IMR-90 (cell line): ENCODE measurements around the gene CEP170. TPM values are rescaled to one million over a fixed set of nuclear protein-coding genes. Genes with fewer than 3 reads are reported as not detected.

Source experiments
- ATAC-seq: fragments of 200-7000 bp; cut with Tn5 transposase; 2 replicates; pipeline ENCODE4 v1.9.1; 2020; ENCODE audit warnings: low read depth, mild to moderate bottlenecking, moderate library complexity
- BruUV-seq: library from RNA; stranded (reverse); fragments of 400-500 nt; replicated peaks from 2 replicates; lab custom pipeline; 2021; lab: Mats Ljungman, UMichigan
- CTCF ChIA-PET: fragments of 300-600 bp; formaldehyde crosslinking; extraction: SDS; loops from one replicate; lab custom pipeline; 2021; ENCODE audit warnings: antibody characterized with exemption; lab: Yijun Ruan, JAX
- POLR2A ChIA-PET: fragments of 300-600 bp; sonication (Branson Sonifier 250); formaldehyde crosslinking; loops from one replicate; lab custom pipeline; 2022; ENCODE audit warnings: antibody characterized with exemption; ENCODE audit not compliant: unreplicated experiment; lab: Charles Lee
- DNase-seq: peaks from one replicate; pipeline ENCODE4 v3.0.0; 2013
- H2AFZ ChIP-seq: replicated peaks from 2 replicates; pipeline ENCODE3; 2013; ENCODE audit warnings: low read length, mild to moderate bottlenecking; ENCODE audit not compliant: poor library complexity
- H2AK5ac ChIP-seq: 2 replicates; pipeline ENCODE4 v1.6.1; 2013; ENCODE audit warnings: low read depth, low read length, inconsistent platforms
- H2AK9ac ChIP-seq: replicated peaks from 2 replicates; pipeline ENCODE3; 2013; ENCODE audit warnings: mild to moderate bottlenecking, low read depth, low read length, moderate library complexity; ENCODE audit not compliant: poor library complexity
- H2BK120ac ChIP-seq: 2 replicates; pipeline ENCODE4 v1.6.1; 2013; ENCODE audit warnings: low read depth, low read length, inconsistent platforms
- H2BK15ac ChIP-seq: 3 replicates; pipeline ENCODE4 v1.6.1; 2013; ENCODE audit warnings: low read depth, low read length, inconsistent platforms
- H2BK20ac ChIP-seq: 2 replicates; pipeline ENCODE4 v1.6.1; 2013; ENCODE audit warnings: low read depth, mild to moderate bottlenecking, inconsistent platforms, low read length, moderate library complexity
- H2BK5ac ChIP-seq: 2 replicates; pipeline ENCODE4 v1.6.1; 2013; ENCODE audit warnings: mild to moderate bottlenecking, low read depth, low read length, inconsistent platforms; ENCODE audit not compliant: poor library complexity, severe bottlenecking
- H3K14ac ChIP-seq: replicated peaks from 2 replicates; pipeline ENCODE4 v1.6.1; 2013; ENCODE audit warnings: low read depth, low read length, inconsistent platforms
- H3K18ac ChIP-seq: 2 replicates; pipeline ENCODE4 v1.6.1; 2013; ENCODE audit warnings: low read depth, low read length, control low read depth
- H3K23ac ChIP-seq: 2 replicates; pipeline ENCODE4 v1.6.1; 2013; ENCODE audit warnings: low read depth, low read length, inconsistent platforms
- H3K27ac ChIP-seq: 2 replicates; pipeline ENCODE4 v1.5.1; 2013; ENCODE audit warnings: mild to moderate bottlenecking, control low read depth, low read length; ENCODE audit not compliant: insufficient read depth
- H3K27me3 ChIP-seq: 2 replicates; pipeline ENCODE4 v1.6.1; 2013; ENCODE audit warnings: low read length; ENCODE audit not compliant: control insufficient read depth, insufficient read depth
- H3K36me3 ChIP-seq: 2 replicates; pipeline ENCODE4 v1.6.1; 2013; ENCODE audit warnings: low read length, mixed read lengths; ENCODE audit not compliant: control insufficient read depth, insufficient read depth
- H3K4ac ChIP-seq: 2 replicates; pipeline ENCODE4 v1.6.1; 2013; ENCODE audit warnings: low read depth, low read length, inconsistent platforms
- H3K4me1 ChIP-seq: 2 replicates; pipeline ENCODE4 v1.6.1; 2013; ENCODE audit warnings: low read length, mixed read lengths; ENCODE audit not compliant: control insufficient read depth, insufficient read depth
- H3K4me2 ChIP-seq: 2 replicates; pipeline ENCODE4 v1.6.1; 2013; ENCODE audit warnings: low read depth, mild to moderate bottlenecking, control low read depth, low read length, moderate library complexity
- H3K4me3 ChIP-seq: 2 replicates; pipeline ENCODE4 v1.5.1; 2013; ENCODE audit warnings: low read depth, mild to moderate bottlenecking, control low read depth, low read length, moderate library complexity; ENCODE audit not compliant: insufficient read depth
- H3K56ac ChIP-seq: 2 replicates; pipeline ENCODE4 v1.6.1; 2013; ENCODE audit warnings: low read length, inconsistent platforms; ENCODE audit not compliant: insufficient read depth; ENCODE audit errors: extremely low read depth
- H3K79me1 ChIP-seq, 2 experiments: 2 replicates each; pipeline ENCODE4 v1.6.1; 2013; ENCODE audit warnings: low read length in 2 of 2, inconsistent platforms in 1 of 2, low read depth in 1 of 2
- H3K9ac ChIP-seq: 2 replicates; pipeline ENCODE4 v1.6.1; 2013; ENCODE audit warnings: low read depth, low read length, control low read depth
- H3K9me1 ChIP-seq: 2 replicates; pipeline ENCODE4 v1.6.1; 2013; ENCODE audit warnings: low read length, inconsistent platforms; ENCODE audit not compliant: insufficient read depth
- H3K9me3 ChIP-seq: 2 replicates; pipeline ENCODE4 v1.6.1; 2013; ENCODE audit warnings: low read length; ENCODE audit not compliant: control insufficient read depth, insufficient read depth
- H4K20me1 ChIP-seq: 2 replicates; pipeline ENCODE4 v1.6.1; 2013; ENCODE audit warnings: low read length, inconsistent platforms; ENCODE audit not compliant: insufficient read depth
- H4K5ac ChIP-seq: 2 replicates; pipeline ENCODE4 v1.6.1; 2013; ENCODE audit warnings: mild to moderate bottlenecking, low read depth, low read length, control low read depth
- H4K8ac ChIP-seq, 2 experiments: 2 replicates each; pipeline ENCODE4 v1.6.1; 2013; ENCODE audit warnings: low read depth in 2 of 2, low read length in 2 of 2, control low read depth in 1 of 2, inconsistent platforms in 1 of 2
- H4K91ac ChIP-seq: 2 replicates; pipeline ENCODE4 v1.6.1; 2013; ENCODE audit warnings: low read depth, low read length, inconsistent platforms; ENCODE audit not compliant: insufficient read depth
- FOS ChIP-seq: fragments of 150-350 bp; IDR thresholded peaks from 2 replicates; pipeline ENCODE4 v1.6.1; 2016; ENCODE audit warnings: low read depth, low read length
- MAZ ChIP-seq: IDR thresholded peaks from 2 replicates; pipeline ENCODE4 v1.6.1; 2012; ENCODE audit warnings: low read depth, mild to moderate bottlenecking, low read length, improper control_type of control experiment, moderate library complexity, borderline replicate concordance
- POLR2A ChIP-seq: IDR thresholded peaks from 2 replicates; pipeline ENCODE4 v1.6.1; 2012; ENCODE audit warnings: mild to moderate bottlenecking, low read depth, low read length
- RAD21 ChIP-seq: IDR thresholded peaks from 2 replicates; pipeline ENCODE4 v1.6.1; 2012; ENCODE audit warnings: low read length, improper control_type of control experiment
- WGBS, 2 experiments: methylation state at CpG; one replicate each; pipeline versions ENCODE4 v1.1.5 to v1.1.7; 2013; ENCODE audit warnings: missing lambda C conversion rate in 2 of 2; ENCODE audit not compliant: insufficient read length in 1 of 2; ENCODE audit errors: extremely low coverage in 2 of 2; 5-methylcytosine and 5-hydroxymethylcytosine counted together
- dilution Hi-C: fragments of 300-500 bp; cut with HindIII; formaldehyde crosslinking; loops from one replicate; pipeline ENCODE4 v1.14.3; 2018; ENCODE audit warnings: low sequenced_read_pairs; ENCODE audit not compliant: unreplicated experiment
- in situ Hi-C: fragments of 300-500 bp; cut with MboI; formaldehyde crosslinking; loops from 3 replicates; pipeline ENCODE4 v1.14.3; 2019; ENCODE audit warnings: low sequenced_read_pairs, inconsistent platforms, mixed read lengths
- intact Hi-C: fragments of 100-400 bp; cut with micrococcal nuclease; formaldehyde crosslinking; loops from 2 replicates; pipeline ENCODE4 v1.10.0; 2022
- polyA plus RNA-seq, 3 experiments: library from polyadenylated mRNA; depleted of rRNA; stranded (reverse); fragments of >200 nt; gene quantifications; 2 replicates each; pipeline ENCODE4 v1.2.3, GENCODE V29; 2012; ENCODE audit warnings: low replicate concordance in 1 of 3
- total RNA-seq: library from RNA; depleted of rRNA; stranded (reverse); fragments of >200 nt; gene quantifications from 2 replicates; pipeline ENCODE4 v1.2.3, GENCODE V29; 2012

The CEP170 gene
- total and polyA plus RNA-seq, 2 of the 4 experiments (the other 2 are of a cell fraction): 65.8 to 151 TPM

DNA sequence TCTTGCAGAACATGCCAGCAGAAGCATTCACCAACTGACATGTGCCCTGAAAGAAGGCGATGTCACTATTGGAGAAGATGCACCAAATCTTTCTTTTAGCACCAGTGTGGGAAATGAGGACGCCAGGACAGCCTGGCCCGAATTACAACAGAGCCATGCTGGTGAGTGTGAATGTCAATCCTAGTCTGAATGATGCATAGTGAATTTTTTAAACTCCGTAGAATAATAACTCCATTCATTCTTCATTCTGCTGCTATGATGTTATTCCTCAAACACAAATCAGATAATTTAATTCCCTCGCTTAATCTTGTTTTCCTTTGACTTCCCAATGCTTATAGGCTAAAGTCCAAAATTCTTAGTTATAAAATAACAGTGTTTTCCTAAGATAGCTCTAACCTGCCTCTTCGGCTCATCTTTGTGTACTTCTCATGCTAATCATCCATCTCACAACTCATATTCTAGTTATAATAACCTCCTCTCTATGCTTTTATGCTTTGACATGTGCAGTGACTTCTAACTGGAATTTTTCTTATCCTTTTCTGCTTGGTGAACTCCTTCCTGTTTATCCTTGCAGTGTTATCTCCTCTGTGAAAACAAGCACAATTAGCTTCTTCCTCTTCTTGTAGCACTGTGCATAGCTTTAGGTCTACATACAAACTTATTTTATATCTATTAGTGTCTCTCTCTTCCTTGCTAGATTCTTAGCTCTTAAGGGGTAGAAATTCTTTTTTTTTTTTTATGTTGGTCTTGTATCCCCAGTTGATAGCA, 15.2 kb upstream of the CEP170 start:
- H3K27ac ChIP-seq: peak overlapping the region; percentile 98

More for the DNA sequence above, 15.2 kb upstream of the CEP170 start:
- Histone ChIP-seq H2AK9ac (peak overlapping the region; percentile 60), H2BK15ac (peak overlapping the region; percentile 91), H4K5ac (peak overlapping the region; percentile 75; the same call in 1 of the 2 replicates), H3K4me3 (no peak overlapping the region), H2BK120ac (peak overlapping the region; percentile 95), H3K4me2 (peak overlapping the region; percentile 28; the same call in 1 of the 2 replicates), H3K4me1 (peaks cover 22% of the 10 kb centered on the region), H4K8ac (peak overlapping the region; percentile 80 to 93), H3K18ac (peak overlapping the region; percentile 74; the same call in 1 of the 2 replicates), H3K9ac (no peak overlapping the region; the same call in 1 of the 2 replicates), H3K27me3 (no peaks in the 10 kb centered on the region), H2BK20ac (peak overlapping the region; percentile 90), H2AFZ (peak overlapping the region; percentile 35), H4K91ac (peak overlapping the region; percentile 85), H3K9me3 (no peaks in the 10 kb centered on the region), H3K4ac (peak overlapping the region; percentile 96), H3K36me3 (peaks cover 6% of the 10 kb centered on the region), H3K9me1 (peaks cover 8% of the 10 kb centered on the region), H3K79me1 (peaks cover 36 to 46% of the 10 kb centered on the region in 2 experiments), H2BK5ac (peak overlapping the region; percentile 90), H4K20me1 (no peaks in the 10 kb centered on the region), H3K14ac (peak overlapping the region; percentile 97), H3K23ac (peak overlapping the region; percentile 92), H3K56ac (0 out of 2 replicates have a peak overlapping the region, but pooled peaks have one; percentile 85), H2AK5ac (peak overlapping the region; percentile 94)
- TF ChIP-seq FOS: no peak
- TF ChIP-seq RAD21: no peak
- TF ChIP-seq POLR2A: no peak
- no peak for TF ChIP-seq MAZ
- ATAC-seq (no peak), DNase-seq (no peak)
- 40% methylated on average over 1 of the region's 6 CpGs; no CpG with 5 or more reads in 1 of the 2 experiments for WGBS, 2 experiments
- CTCF ChIA-PET: interaction anchor here (0.6 kb wide), 1 partner anchor 17 kb away, joined by 6 read pairs; no protein-coding TSS in a partner anchor
- POLR2A ChIA-PET: interaction anchor here (0.5 kb wide), 1 partner anchor 16 kb away, joined by 3 read pairs; no protein-coding TSS in a partner anchor
- BruUV-seq: no TSS peak
- intact Hi-C loops (no loop called here), dilution Hi-C loops (no loop called here), in situ Hi-C loops (no loop called here)
